GM12878 (cell line): Measurements from ENCODE around the gene MAN1A1. TPM values are rescaled to one million over a fixed set of nuclear protein-coding genes. Genes with fewer than 3 reads are reported as not detected.

Experiments
- ATAC-seq: fragments of 200-7000 bp; cut with Tn5 transposase; 3 replicates; pipeline ENCODE4 v1.9.1; 2020; ENCODE audit warnings: mild to moderate bottlenecking, moderate library complexity
- BruUV-seq: library from RNA; stranded (reverse); fragments of 400-500 nt; replicated peaks from 2 replicates; lab custom pipeline; 2021; lab: Mats Ljungman, UMichigan
- CTCF ChIA-PET: fragments of 300-600 bp; sonication (Branson Sonifier 250); formaldehyde crosslinking; extraction: SDS; loops from one replicate; lab custom pipeline; 2021; ENCODE audit warnings: inconsistent platforms; lab: Yijun Ruan, JAX
- POLR2A ChIA-PET: fragments of 350-600 bp; formaldehyde crosslinking; extraction: SDS; loops from one replicate; lab custom pipeline; 2021; ENCODE audit warnings: inconsistent platforms; lab: Charles Lee
- RAD21 ChIA-PET: fragments of 300-600 bp; sonication (Branson Sonifier 250); formaldehyde crosslinking; loops from one replicate; lab custom pipeline; 2023; ENCODE audit warnings: antibody characterized with exemption; ENCODE audit not compliant: unreplicated experiment; lab: Charles Lee
- SMC1A ChIA-PET: fragments of 300-600 bp; sonication (Branson Sonifier 250); formaldehyde crosslinking; loops from one replicate; lab custom pipeline; 2023; ENCODE audit not compliant: unreplicated experiment, uncharacterized antibody; lab: Charles Lee
- DNase-seq: peaks from one replicate; pipeline ENCODE4 v3.0.0-alpha.2; 2011; ENCODE audit warnings: low read depth, low spot score
- FAIRE-seq: peaks from 3 replicates; lab custom pipeline; 2011; peaks lifted over from hg19 to GRCh38; lab: Jason Lieb, UNC
- H2AFZ ChIP-seq: 2 replicates; pipeline ENCODE4 v1.6.0; 2011; ENCODE audit warnings: low read depth, low read length, control low read depth; ENCODE audit not compliant: control insufficient read depth
- H3K27ac ChIP-seq: 2 replicates; pipeline ENCODE4 v1.5.1; 2011; ENCODE audit warnings: control low read depth; ENCODE audit not compliant: control insufficient read depth, insufficient read depth
- H3K27me3 ChIP-seq, 2 experiments: replicated peaks in 1 of 2; 2 replicates each; pipeline versions ENCODE4 v1.6.0 to v1.6.1; 2011; ENCODE audit warnings: low read length in 1 of 2; ENCODE audit not compliant: control insufficient read depth in 2 of 2, insufficient read depth in 2 of 2
- H3K36me3 ChIP-seq, 2 experiments: 2 replicates each; pipeline ENCODE4 v1.5.1; 2011; ENCODE audit warnings: low read length in 1 of 2; ENCODE audit not compliant: control insufficient read depth in 2 of 2, insufficient read depth in 2 of 2
- H3K4me1 ChIP-seq: 2 replicates; pipeline ENCODE4 v1.6.1; 2011; ENCODE audit warnings: mild to moderate bottlenecking, low read length, moderate library complexity, mixed read lengths; ENCODE audit not compliant: control insufficient read depth, insufficient read depth
- H3K4me2 ChIP-seq: 2 replicates; pipeline ENCODE4 v1.6.0; 2011; ENCODE audit warnings: control low read depth; ENCODE audit not compliant: control insufficient read depth, insufficient read depth
- H3K4me3 ChIP-seq: fragments of 200-600 bp; sonication (generic); 2 replicates; pipeline ENCODE4 v1.5.1; 2016
- H3K79me2 ChIP-seq: 2 replicates; pipeline ENCODE4 v1.6.0; 2011; ENCODE audit warnings: low read length; ENCODE audit not compliant: control insufficient read depth, insufficient read depth
- H3K9ac ChIP-seq: 2 replicates; pipeline ENCODE4 v1.8.0; 2011; ENCODE audit warnings: low read length, control low read depth, mixed read lengths; ENCODE audit not compliant: control insufficient read depth, insufficient read depth
- H3K9me3 ChIP-seq: replicated peaks from 3 replicates; pipeline ENCODE4 v1.5.1; 2011; ENCODE audit warnings: mild to moderate bottlenecking, low read length; ENCODE audit not compliant: control insufficient read depth, insufficient read depth
- H4K20me1 ChIP-seq: 2 replicates; pipeline ENCODE4 v1.6.0; 2011; ENCODE audit not compliant: control insufficient read depth, insufficient read depth
- CEBPB ChIP-seq, 2 experiments: fragments of 150-350 bp in 1 of 2; IDR thresholded peaks; 2 replicates each; pipeline ENCODE4 v1.6.1; 2012 to 2014; ENCODE audit warnings: low read depth in 2 of 2, low read length in 2 of 2, borderline replicate concordance in 1 of 2, inconsistent platforms in 1 of 2
- IRF4 ChIP-seq: IDR thresholded peaks from 2 replicates; pipeline ENCODE4 v1.6.1; 2011; ENCODE audit warnings: low read depth, low read length
- IRF5 ChIP-seq: fragments of 450-650 bp; IDR thresholded peaks from 2 replicates; pipeline ENCODE4 v1.6.1; 2017; ENCODE audit warnings: borderline replicate concordance
- MYC ChIP-seq: IDR thresholded peaks from 2 replicates; pipeline ENCODE4 v1.6.1; 2011; ENCODE audit warnings: mild to moderate bottlenecking, low read length, moderate library complexity, inconsistent platforms; ENCODE audit not compliant: insufficient read depth, insufficient replicate concordance, insufficient read length, severe bottlenecking
- NR2C1 ChIP-seq: fragments of 450-650 bp; IDR thresholded peaks from 2 replicates; pipeline ENCODE4 v1.6.1; 2017; ENCODE audit warnings: antibody characterized with exemption, mild to moderate bottlenecking, moderate library complexity
- NR2F1 ChIP-seq: fragments of 450-650 bp; conservative IDR thresholded peaks from 2 replicates; pipeline ENCODE4 v1.6.1; 2017; ENCODE audit warnings: mild to moderate bottlenecking
- POLR2A ChIP-seq: IDR thresholded peaks from 2 replicates; pipeline ENCODE4 v1.6.1; 2011; ENCODE audit warnings: low read depth, mild to moderate bottlenecking, low read length
- RB1 ChIP-seq: fragments of 450-650 bp; formaldehyde crosslinking; IDR thresholded peaks from 2 replicates; pipeline ENCODE4 v1.6.1; 2017; ENCODE audit warnings: mild to moderate bottlenecking, borderline replicate concordance
- SMARCA5 ChIP-seq: fragments of 450-650 bp; IDR thresholded peaks from 2 replicates; pipeline ENCODE4 v1.6.1; 2017; ENCODE audit warnings: mild to moderate bottlenecking
- STAT1 ChIP-seq: fragments of 450-650 bp; conservative IDR thresholded peaks from 2 replicates; pipeline ENCODE4 v1.6.1; 2014; ENCODE audit warnings: antibody characterized with exemption, mild to moderate bottlenecking
- TBL1XR1 ChIP-seq: IDR thresholded peaks from 2 replicates; pipeline ENCODE4 v1.6.1; 2012; ENCODE audit warnings: low read depth, low read length, improper control_type of control experiment
- ZZZ3 ChIP-seq: IDR thresholded peaks from 2 replicates; pipeline ENCODE4 v1.6.1; 2011; ENCODE audit warnings: low read depth; ENCODE audit not compliant: control insufficient read depth, insufficient read length
- WGBS: methylation state at CpG from one replicate; pipeline ENCODE4 v1.1.6; 2016; ENCODE audit warnings: low lambda C conversion rate; ENCODE audit not compliant: insufficient replicate concordance, insufficient coverage; ENCODE audit errors: missing lambda C conversion rate; 5-methylcytosine and 5-hydroxymethylcytosine counted together
- in situ Hi-C: fragments of 300-500 bp; cut with MboI; formaldehyde crosslinking; loops from 9 replicates; pipeline ENCODE4 v1.14.3; 2018; ENCODE audit warnings: mixed read lengths
- intact Hi-C: fragments of 100-400 bp; cut with micrococcal nuclease; formaldehyde crosslinking; loops from one replicate; pipeline ENCODE4 v1.14.2; 2022; ENCODE audit not compliant: unreplicated experiment
- polyA plus RNA-seq, 11 experiments: library from polyadenylated mRNA; depleted of rRNA in 4 of 11; unstranded in 6 of 11; stranded (reverse) in 5 of 11; fragments of >200 nt; fragmentation: Nextera tagmentation in 4 of 11; fragmentation: Illumina TruSeq in 1 of 11; extraction: Ambion mirVana in 4 of 11; extraction: Trizol in 1 of 11; gene quantifications; 1 replicate in 1 of 11; 2 replicates in 10 of 11; pipeline versions ENCODE4 v1.2.1 to v1.2.3, GENCODE V29; 2011 to 2016; ENCODE audit warnings: inconsistent platforms in 2 of 11, missing spikeins in 2 of 11, low read depth in 1 of 11
- total RNA-seq, 4 experiments: library from RNA; depleted of rRNA in 3 of 4; stranded (reverse); fragments of >200 nt in 3 of 4; fragmentation: Illumina TruSeq in 1 of 4; extraction: Trizol in 1 of 4; gene quantifications; 2 replicates each; pipeline versions ENCODE4 v1.2.1 to v1.2.3, GENCODE V29; 2013 to 2021
- TF ChIP-seq, protein P1 (sequence below): IDR thresholded peaks from 2 replicates; pipeline ENCODE4 v1.6.1; 2012; ENCODE audit warnings: low read length, inconsistent platforms
- TF ChIP-seq, protein P2 (sequence below): fragments of 450-650 bp; formaldehyde crosslinking; IDR thresholded peaks from 2 replicates; pipeline ENCODE4 v1.5.0; 2022; ENCODE audit warnings: mild to moderate bottlenecking, missing genetic modification characterization

MAN1A1 gene
- total and polyA plus RNA-seq, 10 of the 15 experiments (the other 5 are each of a cell fraction or from before 2014, with no cell fraction given) = 5.4 to 28.1 (median 19.5) TPM

GRCh38 chr6:119148825-119149525 lies 200.6 kb downstream of the MAN1A1 start:
- Histone ChIP-seq H3K4me3 (no peak overlapping the region), H3K27me3 (no peaks in the 10 kb centered on the region; a peak in 2 of 4 replicates), H3K4me1 (peaks cover 12% of the 10 kb centered on the region), H2AFZ (no peak overlapping the region), H3K4me2 (no peak overlapping the region), H4K20me1 (no peaks in the 10 kb centered on the region), H3K9me3 (no peaks in the 10 kb centered on the region), H3K79me2 (no peaks in the 10 kb centered on the region), H3K27ac (no peak overlapping the region), H3K36me3 (no peaks in the 10 kb centered on the region), H3K9ac (no peak overlapping the region)
- intact Hi-C loops (loop anchor here (1.0 to 5.0 kb wide), 5 partner anchors 200 to 908 kb away; partner anchors contain the start of gene MAN1A1), in situ Hi-C loops (no loop called here)
- ATAC-seq = no peak
- BruUV-seq = no TSS peak
- no peak for FAIRE-seq
- POLR2A ChIA-PET = interaction anchor here (0.8 to 2.5 kb wide), 4 partner anchors 179 to 202 kb away, joined by 3 to 6 read pairs (median 4); no protein-coding TSS in a partner anchor
- TF ChIP-seq IRF4 = no peak
- TF ChIP-seq MYC = no peak
- TF ChIP-seq NR2F1 = no peak
- TF ChIP-seq STAT1 = no peak
- no peak for TF ChIP-seq ZZZ3
- TF ChIP-seq, protein P1, sequence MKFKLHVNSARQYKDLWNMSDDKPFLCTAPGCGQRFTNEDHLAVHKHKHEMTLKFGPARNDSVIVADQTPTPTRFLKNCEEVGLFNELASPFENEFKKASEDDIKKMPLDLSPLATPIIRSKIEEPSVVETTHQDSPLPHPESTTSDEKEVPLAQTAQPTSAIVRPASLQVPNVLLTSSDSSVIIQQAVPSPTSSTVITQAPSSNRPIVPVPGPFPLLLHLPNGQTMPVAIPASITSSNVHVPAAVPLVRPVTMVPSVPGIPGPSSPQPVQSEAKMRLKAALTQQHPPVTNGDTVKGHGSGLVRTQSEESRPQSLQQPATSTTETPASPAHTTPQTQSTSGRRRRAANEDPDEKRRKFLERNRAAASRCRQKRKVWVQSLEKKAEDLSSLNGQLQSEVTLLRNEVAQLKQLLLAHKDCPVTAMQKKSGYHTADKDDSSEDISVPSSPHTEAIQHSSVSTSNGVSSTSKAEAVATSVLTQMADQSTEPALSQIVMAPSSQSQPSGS = no peak
- no peak for TF ChIP-seq POLR2A
- no peak for TF ChIP-seq IRF5
- no peak for TF ChIP-seq SMARCA5
- TF ChIP-seq TBL1XR1 = no peak
- TF ChIP-seq RB1 = no peak
- TF ChIP-seq CEBPB (IDR thresholded peaks at IDR 0.05; ENCODE audit: borderline replicate concordance in 1 of 2, low read depth in 2 of 2, low read length in 2 of 2) = no peak
- TF ChIP-seq, protein P2, sequence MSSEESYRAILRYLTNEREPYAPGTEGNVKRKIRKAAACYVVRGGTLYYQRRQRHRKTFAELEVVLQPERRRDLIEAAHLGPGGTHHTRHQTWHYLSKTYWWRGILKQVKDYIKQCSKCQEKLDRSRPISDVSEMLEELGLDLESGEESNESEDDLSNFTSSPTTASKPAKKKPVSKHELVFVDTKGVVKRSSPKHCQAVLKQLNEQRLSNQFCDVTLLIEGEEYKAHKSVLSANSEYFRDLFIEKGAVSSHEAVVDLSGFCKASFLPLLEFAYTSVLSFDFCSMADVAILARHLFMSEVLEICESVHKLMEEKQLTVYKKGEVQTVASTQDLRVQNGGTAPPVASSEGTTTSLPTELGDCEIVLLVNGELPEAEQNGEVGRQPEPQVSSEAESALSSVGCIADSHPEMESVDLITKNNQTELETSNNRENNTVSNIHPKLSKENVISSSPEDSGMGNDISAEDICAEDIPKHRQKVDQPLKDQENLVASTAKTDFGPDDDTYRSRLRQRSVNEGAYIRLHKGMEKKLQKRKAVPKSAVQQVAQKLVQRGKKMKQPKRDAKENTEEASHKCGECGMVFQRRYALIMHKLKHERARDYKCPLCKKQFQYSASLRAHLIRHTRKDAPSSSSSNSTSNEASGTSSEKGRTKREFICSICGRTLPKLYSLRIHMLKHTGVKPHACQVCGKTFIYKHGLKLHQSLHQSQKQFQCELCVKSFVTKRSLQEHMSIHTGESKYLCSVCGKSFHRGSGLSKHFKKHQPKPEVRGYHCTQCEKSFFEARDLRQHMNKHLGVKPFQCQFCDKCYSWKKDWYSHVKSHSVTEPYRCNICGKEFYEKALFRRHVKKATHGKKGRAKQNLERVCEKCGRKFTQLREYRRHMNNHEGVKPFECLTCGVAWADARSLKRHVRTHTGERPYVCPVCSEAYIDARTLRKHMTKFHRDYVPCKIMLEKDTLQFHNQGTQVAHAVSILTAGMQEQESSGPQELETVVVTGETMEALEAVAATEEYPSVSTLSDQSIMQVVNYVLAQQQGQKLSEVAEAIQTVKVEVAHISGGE (CRISPR knock-in tag) = no peak
- TF ChIP-seq NR2C1 = no peak
- RAD21 ChIA-PET = interaction anchor here (0.6 to 7.1 kb wide), 22 partner anchors 9 to 1469 kb away, joined by 3 to 129 read pairs (median 4); no protein-coding TSS in a partner anchor
- WGBS = 81% methylated on average over 9 of the region's 9 CpGs
- SMC1A ChIA-PET = interaction anchor here (0.6 to 8.2 kb wide), 30 partner anchors 10 to 829 kb away, joined by 3 to 88 read pairs (median 3); no protein-coding TSS in a partner anchor
- no peak for DNase-seq
- CTCF ChIA-PET = interaction anchor here (0.6 to 7.8 kb wide), 39 partner anchors 9 to 1677 kb away, joined by 3 to 94 read pairs (median 5); partner anchors contain the start of gene ASF1A
